Transverse colon (tissue), 4 donors: ENCODE measurements around the gene ISX. TPM values are rescaled to one million over a fixed set of nuclear protein-coding genes. Genes with fewer than 3 reads are reported as not detected.

ENCODE experiments used
- DNase-seq: peaks from one replicate; pipeline ENCODE4 v3.0.0-alpha.2; 2019
- H3K27ac ChIP-seq, 4 donors: fragments of 200-600 bp; sonication (generic); 2 replicates each; pipeline ENCODE4 v1.5.1; 2016 to 2018; ENCODE audit warnings: inconsistent platforms in 4 of 4
- H3K27me3 ChIP-seq: fragments of 200-600 bp; sonication (generic); 2 replicates; pipeline ENCODE4 v1.5.1; 2017; ENCODE audit warnings: inconsistent platforms
- H3K36me3 ChIP-seq, 4 donors: fragments of 200-600 bp; sonication (generic); 2 replicates each; pipeline ENCODE4 v1.5.1; 2017 to 2019; ENCODE audit warnings: inconsistent platforms in 4 of 4
- H3K4me1 ChIP-seq, 4 donors: fragments of 200-600 bp; sonication (generic); 2 replicates each; pipeline ENCODE4 v1.5.1; 2017 to 2020; ENCODE audit warnings: inconsistent platforms in 4 of 4
- H3K4me3 ChIP-seq, 4 donors: fragments of 200-600 bp; sonication (generic); 1 replicate in 1 of 4; 2 replicates in 3 of 4; pipeline versions ENCODE4 v1.5.1 to v1.6.1; 2017 to 2019; ENCODE audit warnings: inconsistent platforms in 4 of 4
- H3K9me3 ChIP-seq, 2 donors: fragments of 200-600 bp; sonication (generic); 2 replicates each; pipeline ENCODE4 v1.5.1; 2017 to 2019; ENCODE audit warnings: inconsistent platforms in 2 of 2
- EP300 ChIP-seq: sonication (generic); formaldehyde crosslinking; IDR thresholded peaks from one replicate; pipeline ENCODE4 v1.6.1; 2017; ENCODE audit warnings: antibody characterized with exemption, low read depth
- POLR2A ChIP-seq: fragments of 450-650 bp; IDR thresholded peaks from one replicate; pipeline ENCODE4 v1.6.1; 2016; ENCODE audit warnings: antibody characterized with exemption, mild to moderate bottlenecking, moderate library complexity
- POLR2AphosphoS5 ChIP-seq, 3 donors: sonication (generic); formaldehyde crosslinking; IDR thresholded peaks; one replicate each; pipeline ENCODE4 v1.6.1; 2016; ENCODE audit warnings: antibody characterized with exemption in 3 of 3
- WGBS, 2 donors: methylation state at CpG; one replicate each; pipeline ENCODE4 v1.1.5; 2018; ENCODE audit warnings: low coverage in 1 of 2; 5-methylcytosine and 5-hydroxymethylcytosine counted together
- in situ Hi-C, 4 donors: fragments of 200-750 bp; cut with MboI; loops; one replicate each; pipeline versions ENCODE4 v1.15.0 to v1.15.1; 2017; ENCODE audit warnings: low sequenced_read_pairs in 3 of 4, low pct_ligation_motif_present in 1 of 4, low pct_unique_long_range_greater_than_20kb in 1 of 4
- intact Hi-C: fragments of 100-400 bp; cut with DNase I; formaldehyde crosslinking; loops from one replicate; pipeline ENCODE4 v1.15.1; 2023; ENCODE audit warnings: low total_unique reads
- total RNA-seq, 4 donors: library from RNA; depleted of rRNA; stranded (reverse); fragments of >200 nt; gene quantifications; one replicate each; pipeline ENCODE4 v1.1.0, GENCODE V29; 2016
- TF ChIP-seq, protein P1 (sequence below), 5 experiments: fragments of 200-600 bp in 3 of 5; fragments of 450-650 bp in 2 of 5; sonication (generic) in 3 of 5; IDR thresholded peaks; 1 replicate in 2 of 5; 2 replicates in 3 of 5; pipeline ENCODE4 v1.5.1; 2016 to 2017; ENCODE audit warnings: antibody characterized with exemption in 5 of 5, inconsistent platforms in 3 of 5, mild to moderate bottlenecking in 2 of 5, moderate library complexity in 1 of 5

The ISX gene
- total RNA-seq, 4 donors from 2014 or later = 32.6 to 159 (median 84.4) TPM

DNA sequence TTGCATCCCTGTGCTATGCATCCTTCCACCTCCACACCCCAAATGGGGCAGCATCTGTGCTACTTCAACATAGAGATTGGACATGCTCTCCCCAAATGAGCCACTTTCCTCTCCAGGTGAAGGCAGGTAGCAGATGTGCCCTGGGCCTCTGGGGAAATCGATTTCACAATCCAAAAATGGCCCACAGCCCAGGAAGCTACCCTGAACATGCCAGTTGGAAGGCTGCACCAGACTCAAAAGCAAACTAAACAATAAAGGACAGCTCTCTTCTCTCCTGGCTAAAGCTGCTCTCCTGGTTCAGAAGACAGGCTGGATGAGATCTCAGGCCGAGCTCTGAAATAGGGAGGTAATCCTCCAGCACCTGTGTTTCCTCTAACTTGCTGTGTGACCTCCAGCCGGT lies 19.7 kb downstream of the ISX start:
- whole genome bisulfite sequencing, 2 donors = 71% methylated on average over 3 of the region's 3 CpGs; no CpG with 5 or more reads in 1 of the 2 donors
- TF ChIP-seq, protein P1, sequence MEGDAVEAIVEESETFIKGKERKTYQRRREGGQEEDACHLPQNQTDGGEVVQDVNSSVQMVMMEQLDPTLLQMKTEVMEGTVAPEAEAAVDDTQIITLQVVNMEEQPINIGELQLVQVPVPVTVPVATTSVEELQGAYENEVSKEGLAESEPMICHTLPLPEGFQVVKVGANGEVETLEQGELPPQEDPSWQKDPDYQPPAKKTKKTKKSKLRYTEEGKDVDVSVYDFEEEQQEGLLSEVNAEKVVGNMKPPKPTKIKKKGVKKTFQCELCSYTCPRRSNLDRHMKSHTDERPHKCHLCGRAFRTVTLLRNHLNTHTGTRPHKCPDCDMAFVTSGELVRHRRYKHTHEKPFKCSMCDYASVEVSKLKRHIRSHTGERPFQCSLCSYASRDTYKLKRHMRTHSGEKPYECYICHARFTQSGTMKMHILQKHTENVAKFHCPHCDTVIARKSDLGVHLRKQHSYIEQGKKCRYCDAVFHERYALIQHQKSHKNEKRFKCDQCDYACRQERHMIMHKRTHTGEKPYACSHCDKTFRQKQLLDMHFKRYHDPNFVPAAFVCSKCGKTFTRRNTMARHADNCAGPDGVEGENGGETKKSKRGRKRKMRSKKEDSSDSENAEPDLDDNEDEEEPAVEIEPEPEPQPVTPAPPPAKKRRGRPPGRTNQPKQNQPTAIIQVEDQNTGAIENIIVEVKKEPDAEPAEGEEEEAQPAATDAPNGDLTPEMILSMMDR (IDR thresholded peaks at IDR 0.05) = no peak
- no peak for TF ChIP-seq POLR2A
- no peak for TF ChIP-seq POLR2AphosphoS5 (IDR thresholded peaks at IDR 0.05)
- no peak for TF ChIP-seq EP300
- in situ Hi-C loops = no loop called here
- Histone ChIP-seq H3K4me3 (no peak overlapping the region), H3K27ac (no peak overlapping the region), H3K36me3 (peaks cover 0 to 21% (median 8%) of the 10 kb centered on the region in 4 donors), H3K4me1 (no peaks in the 10 kb centered on the region), H3K9me3 (no peaks in the 10 kb centered on the region), H3K27me3 (no peaks in the 10 kb centered on the region)
- intact Hi-C loops = no loop called here
- no peak for DNase-seq

DNA sequence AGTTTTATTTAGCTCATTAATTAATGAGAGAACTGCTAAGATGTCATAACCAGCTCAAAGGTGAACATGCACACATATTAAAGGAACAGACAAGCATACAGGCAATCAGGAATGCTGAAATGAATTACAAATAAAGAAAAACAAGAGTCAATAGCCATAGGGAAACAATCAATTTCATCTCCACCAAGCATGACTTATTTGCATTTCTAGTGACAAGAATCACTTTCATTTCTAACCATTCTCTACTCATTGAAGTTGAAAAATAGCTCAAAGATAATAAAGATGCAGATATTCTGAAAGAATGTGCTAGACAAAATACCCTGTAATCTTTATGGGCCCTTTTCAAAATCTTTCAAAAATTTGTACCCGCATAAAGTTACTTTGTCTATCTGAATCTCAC lies 23.2 kb downstream of the ISX start:
- in situ Hi-C loops = no loop called here
- no peaks in the 10 kb centered on the region for H3K4me1 ChIP-seq
- H3K27me3 ChIP-seq = no peaks in the 10 kb centered on the region
- intact Hi-C loops = no loop called here
- 86 to 100% methylated on average over 1 of the region's 1 CpG for WGBS, 2 donors
- DNase-seq = no peak
- no peaks in the 10 kb centered on the region for H3K9me3 ChIP-seq
- H3K27ac ChIP-seq = no peak overlapping the region
- no peak overlapping the region for H3K4me3 ChIP-seq
- peaks cover 0 to 15% (median 3%) of the 10 kb centered on the region in 4 donors for H3K36me3 ChIP-seq
- no peak for TF ChIP-seq POLR2AphosphoS5 (IDR thresholded peaks at IDR 0.05)
- TF ChIP-seq, protein P1 (IDR thresholded peaks at IDR 0.05) = no peak
- TF ChIP-seq EP300 = no peak
- TF ChIP-seq POLR2A = no peak

DNA sequence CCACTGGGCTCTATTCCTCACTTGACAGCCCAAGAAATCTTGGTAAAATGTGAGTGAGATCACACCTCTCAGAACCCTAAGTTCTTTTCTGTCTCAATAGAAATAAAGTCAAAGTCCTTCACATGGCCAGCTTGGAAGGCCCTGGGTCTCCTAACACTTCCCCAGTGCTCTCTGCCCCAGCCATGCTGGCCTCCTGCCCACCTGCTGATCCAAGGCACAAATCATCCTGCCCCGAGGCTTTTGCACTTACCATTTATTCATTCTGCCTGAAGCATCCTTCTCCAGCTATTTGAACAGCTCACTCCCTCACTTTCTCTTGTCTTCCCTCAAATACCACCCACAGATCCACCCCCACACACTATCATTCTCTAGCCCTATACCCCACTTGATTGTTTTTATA lies 26.4 kb downstream of the ISX start:
- intact Hi-C loops = no loop called here

DNA sequence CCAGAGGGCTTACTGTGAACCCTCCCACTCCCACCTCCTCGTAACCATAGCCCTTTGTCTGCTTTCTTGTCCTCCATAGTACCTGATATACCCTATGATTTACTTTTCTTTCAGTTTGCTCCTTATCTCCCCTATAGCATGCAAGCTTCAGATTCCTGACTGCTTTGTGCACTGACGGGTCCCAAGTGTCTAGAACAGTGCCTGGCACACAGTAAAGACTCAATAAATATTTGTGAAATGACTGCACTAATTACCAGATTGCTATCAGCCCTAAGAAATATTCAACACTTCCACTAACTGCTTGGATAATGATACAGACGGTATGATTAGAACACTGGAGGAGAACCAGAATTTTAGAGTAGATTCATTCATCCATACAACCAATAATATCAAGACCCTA lies 33.0 kb downstream of the ISX start:
- TF ChIP-seq, protein P1 (IDR thresholded peaks at IDR 0.05) = no peak
- TF ChIP-seq EP300 (no peak), POLR2A (no peak), POLR2AphosphoS5 (IDR thresholded peaks at IDR 0.05) (no peak)
- Histone ChIP-seq H3K27me3 (peaks cover 7% of the 10 kb centered on the region), H3K36me3 (no peaks in the 10 kb centered on the region), H3K4me3 (no peak overlapping the region), H3K4me1 (peaks cover 0 to 8% (median 6%) of the 10 kb centered on the region in 4 donors), H3K27ac (no peak overlapping the region), H3K9me3 (no peaks in the 10 kb centered on the region)
- intact Hi-C loops (no loop called here), in situ Hi-C loops (no loop called here)
- 60 to 74% methylated on average over 2 to 3 of the region's 3 CpGs for WGBS, 2 donors
- DNase-seq = no peak

More for the DNA sequence above, 26.4 kb downstream of the ISX start:
- TF ChIP-seq, protein P1 (IDR thresholded peaks at IDR 0.05) = no peak
- TF ChIP-seq EP300 = no peak
- TF ChIP-seq POLR2A = no peak
- no peak for TF ChIP-seq POLR2AphosphoS5 (IDR thresholded peaks at IDR 0.05)
- in situ Hi-C loops = no loop called here
- DNase-seq = no peak
- Histone ChIP-seq H3K36me3 (no peaks in the 10 kb centered on the region), H3K27me3 (peaks cover 6% of the 10 kb centered on the region), H3K27ac (no peak overlapping the region), H3K9me3 (no peaks in the 10 kb centered on the region), H3K4me1 (no peaks in the 10 kb centered on the region), H3K4me3 (no peak overlapping the region)
- 33 to 50% methylated on average over 1 of the region's 1 CpG for WGBS, 2 donors
